ENCODE measurements around the gene OR6P1. TPM values are rescaled to one million over a fixed set of nuclear protein-coding genes. Genes with fewer than 3 reads are reported as not detected.

The OR6P1 gene, protein sequence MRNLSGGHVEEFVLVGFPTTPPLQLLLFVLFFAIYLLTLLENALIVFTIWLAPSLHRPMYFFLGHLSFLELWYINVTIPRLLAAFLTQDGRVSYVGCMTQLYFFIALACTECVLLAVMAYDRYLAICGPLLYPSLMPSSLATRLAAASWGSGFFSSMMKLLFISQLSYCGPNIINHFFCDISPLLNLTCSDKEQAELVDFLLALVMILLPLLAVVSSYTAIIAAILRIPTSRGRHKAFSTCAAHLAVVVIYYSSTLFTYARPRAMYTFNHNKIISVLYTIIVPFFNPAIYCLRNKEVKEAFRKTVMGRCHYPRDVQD
- polyA plus RNA-seq (ENCODE audit: insufficient read length) = not detected

DNA sequence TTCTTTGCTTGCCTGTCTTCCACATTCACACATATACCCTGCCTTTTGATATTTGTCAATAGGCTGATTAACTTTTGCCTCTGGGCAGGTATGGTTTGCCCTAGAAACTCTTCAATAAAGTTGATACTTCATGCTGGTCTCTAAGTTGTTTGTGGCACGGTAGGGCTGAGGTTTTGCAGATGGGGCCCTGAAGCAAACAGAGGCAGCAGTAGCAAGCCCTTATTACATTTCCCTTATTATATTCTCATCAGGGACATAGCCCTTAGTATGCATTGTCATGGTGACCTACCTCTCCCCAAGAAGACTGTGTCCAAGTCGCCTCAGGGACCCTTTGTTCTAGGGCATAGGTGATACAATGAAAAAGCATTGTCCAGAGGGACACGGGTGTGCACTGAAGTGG lies at the start of gene OR6P1:
Gene OR6P1, minus strand, starts transcription at position 101 of the 400 bp plus-strand sequence. CDS start 6,976 bp downstream, outside the sequence.
- no peak for DNase-seq

DNA sequence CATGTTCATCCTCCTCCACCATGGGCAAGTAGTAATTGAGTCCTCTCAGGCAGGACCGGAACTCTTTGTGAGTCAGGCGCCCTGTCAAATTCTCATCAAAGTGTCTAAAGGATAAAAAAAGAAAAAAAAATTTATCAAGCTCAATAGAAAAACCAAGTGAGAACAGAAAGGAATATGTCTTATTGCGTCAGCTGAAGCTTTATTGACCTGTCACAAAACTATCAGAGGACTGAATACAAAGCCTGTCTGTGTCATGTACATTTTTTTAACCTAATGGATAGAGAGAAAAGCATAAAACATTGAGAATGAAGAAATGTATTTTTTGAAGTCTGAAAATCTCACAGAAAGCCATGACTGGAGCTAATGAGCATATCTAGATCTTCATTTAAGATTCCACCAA lies 43.4 kb upstream of the OR6P1 start:
- DNase-seq = no peak

DNA sequence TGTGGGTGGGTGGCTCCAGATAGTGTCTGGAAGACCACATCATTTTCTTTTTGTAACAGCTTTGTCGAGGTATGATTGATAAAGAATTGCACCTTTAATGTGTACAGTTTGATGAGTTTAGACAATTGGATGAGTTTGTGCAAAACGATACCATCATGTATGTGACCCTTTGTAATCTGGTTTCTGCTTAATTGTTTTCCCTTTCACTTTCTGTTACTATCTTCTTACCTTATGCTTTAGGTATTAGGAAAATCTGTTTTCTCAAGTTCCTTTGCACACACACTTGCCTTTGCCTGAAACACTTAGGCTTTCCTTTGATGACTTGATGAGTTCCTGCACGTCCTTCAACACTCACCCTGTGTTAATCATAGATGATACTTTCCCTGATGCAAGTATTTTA lies 41.5 kb upstream of the OR6P1 start:
- DNase-seq = no peak

DNA sequence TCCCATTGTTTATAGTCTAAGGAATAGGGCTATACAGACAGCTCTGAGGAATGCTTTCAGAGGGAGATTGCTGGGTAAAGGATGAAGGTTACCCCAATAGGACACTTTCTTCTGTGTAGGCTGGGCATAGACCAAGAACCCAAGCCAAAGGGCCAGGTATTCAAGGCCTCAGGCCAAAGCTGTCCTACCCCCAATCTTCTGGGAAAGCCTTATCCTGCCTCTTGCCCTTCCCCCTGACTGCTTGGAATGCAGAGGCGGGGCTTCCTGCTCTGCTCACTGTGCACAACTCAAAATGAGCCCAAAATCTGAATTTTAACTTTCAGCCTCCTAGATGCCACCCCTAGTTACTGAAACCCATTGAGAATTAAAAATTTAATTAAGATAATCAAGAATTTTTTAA lies 36.9 kb upstream of the OR6P1 start:
- DNase-seq = no peak

DNA sequence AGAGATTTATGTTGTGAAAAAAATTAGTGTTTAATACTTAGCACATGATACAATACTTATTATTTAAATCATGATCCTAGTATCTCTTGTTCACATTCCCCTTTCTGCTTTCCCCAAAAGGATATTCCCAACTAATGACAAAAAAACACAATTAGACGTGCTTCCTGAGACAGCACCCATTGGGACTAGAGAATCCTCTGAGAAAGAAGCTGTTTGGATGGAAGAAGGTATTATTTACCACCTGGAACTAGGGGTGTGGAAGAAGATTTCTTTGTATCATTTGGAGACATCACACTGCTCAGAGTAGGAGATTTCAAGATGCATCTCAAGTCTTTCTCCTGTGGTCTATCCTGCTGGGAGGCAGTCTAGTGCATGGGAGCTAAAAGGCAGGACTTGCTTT lies 34.6 kb upstream of the OR6P1 start, which contains the start of gene OR10Z1:
Gene OR10Z1, plus strand, starts transcription at position 301 of the 400 bp plus-strand sequence. CDS start 1,171 bp downstream, outside the sequence.
- no peak for DNase-seq

DNA sequence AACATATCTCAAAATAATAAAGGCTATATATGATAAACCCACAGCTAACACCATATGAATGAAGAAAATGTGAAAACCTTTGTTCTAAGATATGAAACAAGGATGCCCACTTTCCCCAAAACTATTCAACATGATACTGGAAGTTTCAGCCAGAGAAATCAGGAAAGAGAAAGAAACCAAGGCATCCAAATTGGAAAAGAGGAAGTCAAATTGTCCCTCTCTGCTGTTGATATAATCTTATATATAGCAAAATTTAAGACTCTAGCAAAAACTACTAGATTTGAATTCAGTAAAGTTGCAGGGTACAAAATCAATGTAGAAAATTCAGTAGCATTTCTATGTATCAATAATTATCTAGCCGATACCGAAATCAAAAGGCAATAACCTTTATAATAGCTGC lies 30.4 kb upstream of the OR6P1 start:
- DNase-seq = no peak

DNA sequence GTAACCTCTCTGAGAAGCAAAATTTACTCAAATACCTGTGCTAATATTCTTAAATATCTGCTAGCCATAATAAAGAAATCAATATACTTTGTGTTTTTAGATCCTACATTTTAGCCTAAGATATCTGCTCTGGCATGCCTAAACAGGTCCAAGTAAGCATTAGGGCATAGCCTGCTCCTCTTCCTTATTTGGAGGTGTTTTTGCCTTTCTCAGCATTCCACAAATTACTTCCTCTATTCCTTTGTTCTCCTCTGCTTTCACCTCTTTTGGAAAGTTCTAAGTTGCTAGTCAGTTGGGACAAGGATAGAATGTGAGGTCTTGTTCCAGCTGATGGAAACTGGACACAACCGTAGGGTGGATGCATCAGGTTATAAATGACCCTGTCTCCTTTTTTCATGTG lies 16.6 kb upstream of the OR6P1 start:
- no peak for DNase-seq

DNA sequence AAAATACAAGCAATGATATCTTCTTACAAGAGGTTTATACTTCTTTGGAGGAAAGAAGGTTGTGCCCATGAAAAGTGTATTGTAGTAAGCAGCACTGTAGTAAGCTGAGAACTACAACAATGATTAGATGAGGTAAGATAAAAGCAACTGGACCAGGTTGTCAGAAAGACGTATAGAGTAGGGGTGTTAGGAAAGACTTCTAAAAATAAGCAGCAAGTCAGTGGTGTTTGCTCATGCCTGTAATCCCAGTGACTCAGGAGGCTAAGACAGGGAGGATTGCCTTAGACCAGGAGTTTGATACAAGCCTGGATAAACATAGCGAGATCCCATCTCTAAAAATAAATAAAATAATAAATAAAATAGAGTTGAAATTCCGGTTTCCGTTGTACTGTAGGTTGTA lies 13.6 kb upstream of the OR6P1 start:
- no peak for DNase-seq

DNA sequence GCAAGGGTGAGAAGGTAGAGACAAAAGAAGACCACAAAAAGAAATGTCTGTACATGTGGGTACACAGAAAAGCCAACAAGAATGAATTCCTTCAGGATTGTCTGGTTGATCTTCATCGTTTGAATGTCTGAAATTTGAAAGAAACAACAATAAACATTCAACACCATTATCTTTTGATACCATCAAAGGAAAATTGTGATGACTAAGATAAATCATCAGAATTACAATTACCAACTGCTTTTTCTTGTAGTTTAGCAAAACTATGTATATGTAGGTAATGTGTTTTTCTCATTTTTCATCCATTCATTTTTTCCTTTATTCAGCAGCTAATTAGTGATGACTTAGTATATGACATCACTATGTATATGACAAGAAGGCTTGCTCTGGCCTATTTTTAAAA lies 9.4 kb upstream of the OR6P1 start, which contains the start of gene OR10X1:
Gene OR10X1, minus strand, starts transcription at position 167 of the 400 bp plus-strand sequence. Its CDS starts 0 bp downstream, at position 167.
- no peak for DNase-seq

DNA sequence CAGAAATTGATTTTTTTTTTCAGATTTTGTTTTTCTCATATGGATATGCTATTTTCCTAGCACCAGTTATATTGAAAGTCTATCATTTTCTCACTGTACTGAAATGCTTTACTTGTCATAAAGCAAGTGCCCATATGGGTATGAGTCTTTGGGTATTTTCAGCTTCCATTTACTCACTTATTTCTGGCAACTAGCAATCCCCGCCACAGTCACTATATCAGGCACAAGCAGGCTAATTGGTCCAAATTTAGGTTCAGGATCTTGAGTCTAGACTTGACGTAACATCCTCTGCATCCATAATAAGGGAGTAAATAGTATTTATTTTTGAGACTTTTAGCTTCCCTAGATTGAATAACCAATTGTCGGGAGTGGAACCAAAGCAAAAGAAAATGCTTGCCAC lies 7.2 kb upstream of the OR6P1 start:
- no peak for DNase-seq

DNA sequence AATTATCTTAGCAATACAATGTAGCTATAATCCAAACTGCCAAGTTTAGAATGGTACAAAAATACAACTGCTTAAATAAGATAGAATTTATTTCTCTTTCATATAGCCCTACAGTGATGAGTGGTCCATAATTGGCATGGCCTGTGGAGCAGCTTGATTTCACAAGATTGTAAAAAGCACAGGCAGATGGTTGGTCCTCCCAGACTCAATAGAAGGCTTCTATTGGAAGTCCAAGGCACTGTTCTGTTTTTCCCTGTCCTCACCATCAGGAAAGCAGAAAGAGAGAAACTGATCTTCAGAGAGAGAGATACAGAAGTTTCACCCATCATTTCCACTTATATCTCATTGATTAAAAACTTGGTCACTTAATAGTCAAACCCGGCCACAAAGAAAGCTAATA lies 1.8 kb upstream of the OR6P1 start:
- DNase-seq = no peak

DNA sequence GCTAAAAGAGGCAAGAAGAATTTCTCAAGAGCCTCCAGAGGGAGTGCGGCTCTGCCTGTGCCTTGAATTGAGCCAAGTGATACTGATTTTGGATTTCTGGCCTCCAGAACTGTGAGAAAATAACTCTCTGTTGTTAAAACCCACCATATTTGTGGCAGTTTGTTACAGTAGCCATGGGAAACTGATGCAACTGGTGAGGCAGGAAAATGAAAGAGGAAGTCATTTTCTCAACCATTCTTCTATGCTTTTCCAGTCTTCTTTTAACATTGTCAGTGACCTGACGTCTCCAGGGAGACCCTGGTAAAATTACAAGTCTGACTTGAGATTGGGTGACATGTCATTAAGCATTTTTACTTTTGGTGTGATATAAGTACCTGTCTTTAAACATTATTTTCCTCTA lies 5.8 kb downstream of the OR6P1 start:
- no peak for DNase-seq

DNA sequence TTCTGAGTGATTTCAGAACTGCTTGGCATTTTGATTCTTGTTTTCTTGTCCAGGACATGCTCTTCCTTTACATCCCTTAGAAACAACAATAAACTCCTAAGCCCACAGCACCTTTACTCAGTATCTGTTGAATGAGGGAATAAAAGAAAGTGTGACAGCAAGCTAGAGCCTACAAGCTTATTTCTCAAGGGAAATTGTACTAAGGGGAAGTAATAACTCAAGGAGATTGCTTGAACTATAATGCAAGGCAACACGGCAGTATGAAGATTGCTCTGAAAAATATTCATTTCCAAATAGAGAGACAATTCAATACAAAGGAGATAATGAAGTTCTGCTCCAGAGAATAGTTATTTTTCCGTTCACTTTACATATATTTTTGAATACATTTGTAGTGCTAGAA lies 6.5 kb downstream of the OR6P1 start:
- no peak for DNase-seq

DNA sequence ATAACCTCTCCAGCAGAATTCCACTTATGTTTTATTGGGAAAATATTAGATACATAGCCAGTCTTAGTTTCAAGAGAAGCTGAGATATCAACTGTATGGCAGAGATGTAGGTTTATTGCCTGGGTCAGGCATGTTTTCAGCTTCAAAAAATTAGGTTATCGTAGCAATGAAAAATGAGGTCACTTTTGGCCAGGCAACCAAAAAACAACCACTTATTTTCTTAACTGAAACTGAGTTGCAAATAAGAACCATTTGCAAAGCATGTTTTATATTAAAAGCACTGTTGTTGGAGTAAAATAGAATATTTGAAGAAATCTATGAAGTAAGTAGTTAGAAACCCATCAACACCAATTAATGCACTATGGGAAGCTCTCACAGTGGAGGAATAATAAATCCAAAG lies 10.7 kb downstream of the OR6P1 start:
- DNase-seq = no peak

DNA sequence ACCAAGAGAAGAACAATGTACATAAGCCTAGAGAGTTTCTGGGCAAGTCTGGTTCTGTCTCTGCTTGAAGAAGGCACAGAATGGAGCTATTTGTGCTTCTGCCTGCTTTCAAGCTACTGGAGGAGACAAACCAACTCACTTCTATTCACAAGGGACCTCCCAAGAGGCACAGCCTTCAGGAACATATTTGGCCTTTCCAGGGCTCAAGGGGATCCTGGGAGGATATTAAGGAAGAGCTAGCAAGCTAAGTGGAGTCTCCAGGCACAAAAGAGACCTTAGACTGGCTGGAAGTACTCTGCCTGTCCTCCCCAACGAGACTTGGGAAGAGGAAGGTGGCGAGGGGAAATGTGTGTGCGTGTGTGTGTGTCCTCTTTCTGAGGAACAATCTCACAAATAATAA lies 16.0 kb downstream of the OR6P1 start, which contains the start of gene OR6Y1:
Gene OR6Y1, minus strand, starts transcription at position 54 of the 400 bp plus-strand sequence. CDS start 6,300 bp downstream, outside the sequence.
- DNase-seq = no peak

DNA sequence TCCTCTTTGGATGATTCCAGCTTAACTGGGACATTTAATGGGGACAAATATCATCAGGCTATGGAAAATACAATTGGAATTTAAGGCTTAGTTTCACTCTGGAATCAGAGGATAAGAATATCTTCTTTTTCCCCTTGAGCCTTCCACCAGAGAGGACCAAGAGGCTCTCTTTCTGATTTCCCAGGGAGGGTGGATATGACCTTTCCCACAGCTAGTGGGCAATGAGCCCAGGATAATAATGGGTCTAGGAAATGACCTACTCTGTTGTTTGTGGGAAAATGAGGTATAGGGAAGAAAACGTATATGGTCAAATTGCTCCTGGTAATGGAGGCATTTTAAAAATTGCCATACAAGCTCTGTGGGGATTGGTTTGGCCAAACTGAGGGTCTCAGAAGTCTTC lies 18.1 kb downstream of the OR6P1 start:
- no peak for DNase-seq

DNA sequence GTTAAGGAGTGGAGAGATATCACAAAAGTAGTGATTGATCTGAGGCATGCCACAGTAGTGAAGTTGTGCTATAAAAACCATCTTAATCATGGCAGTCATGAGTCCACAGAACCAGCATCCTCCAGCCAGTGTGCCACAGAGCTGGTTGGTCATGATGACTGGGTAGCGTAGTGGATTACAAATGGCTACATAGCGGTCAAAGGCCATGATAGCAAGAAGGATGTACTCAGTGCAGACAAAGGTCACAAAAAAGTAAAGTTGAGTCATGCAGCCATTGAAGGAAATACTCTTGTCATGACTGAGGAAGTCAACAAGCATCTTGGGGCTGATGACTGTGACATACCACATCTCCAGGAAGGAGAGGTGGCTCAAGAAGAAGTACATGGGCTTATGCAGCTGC lies 22.8 kb downstream of the OR6P1 start:
- DNase-seq = no peak

DNA sequence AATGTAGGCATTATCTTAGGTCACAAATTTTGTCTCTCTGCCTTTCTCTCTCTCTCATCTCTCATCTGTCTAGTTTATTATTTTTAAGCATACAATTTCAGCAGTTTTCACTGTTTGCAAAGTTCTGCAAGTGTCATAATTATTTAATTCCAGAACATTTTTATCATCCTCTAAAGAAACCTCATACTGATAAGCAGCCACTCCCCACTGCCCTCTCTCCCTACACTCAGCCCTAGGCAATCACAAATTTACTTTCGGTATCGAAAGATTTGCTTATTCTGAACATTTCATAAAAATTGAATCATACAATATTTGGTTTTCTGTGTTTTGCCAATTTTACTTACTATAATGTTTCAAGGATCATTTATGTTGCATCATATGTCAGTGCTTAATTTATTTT lies 32.8 kb downstream of the OR6P1 start:
- no peak for DNase-seq

DNA sequence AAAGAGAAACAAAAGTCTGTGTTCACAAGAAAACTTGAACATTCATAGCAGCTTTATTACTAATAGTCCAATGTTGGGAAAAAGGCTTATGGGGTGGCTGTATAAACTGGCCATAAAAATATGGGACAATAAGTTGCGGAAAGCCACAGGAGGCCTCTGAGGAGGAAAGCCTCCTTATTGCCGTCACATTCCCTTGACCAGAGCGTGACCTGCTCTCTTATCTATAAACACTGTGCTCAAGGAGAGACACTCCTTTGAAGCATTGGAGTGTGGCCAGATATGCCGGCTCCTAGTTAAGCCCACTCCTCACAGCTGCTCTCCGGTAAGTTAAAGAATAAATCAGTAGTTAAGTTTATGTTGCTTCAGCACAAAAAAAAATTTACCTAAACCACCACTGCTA lies 35.9 kb downstream of the OR6P1 start:
- no peak for DNase-seq

DNA sequence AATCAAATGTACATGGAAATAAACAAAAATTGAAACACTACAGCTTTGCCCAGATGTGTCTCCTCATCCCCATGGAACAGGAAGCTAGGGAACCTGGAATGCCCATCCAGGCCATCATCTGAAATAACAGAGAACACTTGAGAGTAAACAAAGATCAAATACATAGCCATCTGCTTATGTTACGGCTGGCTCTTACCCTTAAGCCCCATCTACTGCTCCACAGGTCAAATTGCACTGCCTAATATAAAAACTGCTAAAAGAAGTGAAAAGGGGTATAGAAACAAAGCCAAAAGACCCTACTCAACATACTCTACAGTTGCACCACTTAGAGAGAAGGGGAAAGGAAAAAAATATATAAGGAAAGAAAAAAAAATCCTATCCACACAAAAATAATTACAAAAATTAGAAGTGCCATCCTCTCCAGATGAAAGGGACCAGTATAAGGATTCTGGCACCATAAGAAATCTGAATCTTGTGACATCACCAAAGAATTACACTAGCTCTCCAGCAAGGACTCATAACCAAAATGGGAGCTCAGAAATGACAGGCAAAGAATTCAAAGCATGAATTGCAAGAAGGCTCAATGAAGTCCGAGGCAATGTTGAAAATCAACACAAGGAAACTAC lies 43.1 kb downstream of the OR6P1 start:
- DNase-seq = peak; percentile 10

DNA sequence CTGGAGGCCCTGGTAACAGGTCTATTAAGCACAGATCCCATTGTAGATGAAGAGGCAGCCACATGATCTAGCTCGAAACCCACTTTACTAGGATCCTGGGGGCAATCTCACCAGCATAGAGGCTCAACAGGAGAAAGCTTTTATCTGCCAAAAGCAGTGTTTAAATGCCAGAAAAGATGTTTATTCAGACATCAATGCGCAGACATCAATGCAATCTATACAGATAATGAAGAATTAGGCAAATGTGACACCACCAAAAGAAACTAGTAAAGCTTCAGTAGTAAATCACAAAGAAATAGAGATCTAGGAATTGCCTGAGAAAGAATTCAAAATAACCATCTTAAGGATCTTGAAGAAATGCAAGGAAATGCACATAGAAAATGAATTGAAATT lies 48.7 kb downstream of the OR6P1 start:
- no peak for DNase-seq

DNA sequence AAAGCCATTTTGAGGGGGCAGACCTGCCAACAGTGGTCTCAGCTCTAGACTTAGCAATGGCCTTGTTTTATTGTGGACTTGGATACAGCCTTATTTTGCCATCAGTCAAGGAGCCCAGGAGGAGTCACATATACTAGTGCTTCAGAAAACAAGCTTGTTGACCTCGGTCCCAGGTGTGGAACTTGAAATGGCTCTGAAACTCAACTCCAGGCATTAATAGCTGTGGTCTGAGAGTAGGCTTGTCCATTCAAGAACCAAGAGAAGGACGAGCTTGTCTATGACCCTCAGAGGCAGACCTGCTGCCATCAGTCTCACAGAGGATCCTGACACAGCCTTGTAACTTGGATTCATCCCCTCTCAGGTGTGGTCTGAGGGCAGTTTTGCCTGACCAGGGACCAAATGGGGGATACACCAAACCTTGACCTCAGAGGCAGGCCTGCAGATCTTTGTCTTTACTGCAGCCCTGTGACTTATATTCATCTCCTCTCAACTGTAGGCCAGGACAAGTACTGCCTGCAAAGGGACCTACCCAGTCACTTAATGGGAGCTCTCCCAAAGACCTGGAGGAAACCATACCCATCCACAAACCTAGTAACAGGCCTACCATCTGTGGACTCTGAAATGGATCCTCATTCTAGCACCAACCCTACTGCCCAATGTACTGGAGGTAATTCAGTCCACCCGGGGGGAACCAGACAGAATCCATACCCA lies 49.3 kb downstream of the OR6P1 start:
- no peak for DNase-seq

DNA sequence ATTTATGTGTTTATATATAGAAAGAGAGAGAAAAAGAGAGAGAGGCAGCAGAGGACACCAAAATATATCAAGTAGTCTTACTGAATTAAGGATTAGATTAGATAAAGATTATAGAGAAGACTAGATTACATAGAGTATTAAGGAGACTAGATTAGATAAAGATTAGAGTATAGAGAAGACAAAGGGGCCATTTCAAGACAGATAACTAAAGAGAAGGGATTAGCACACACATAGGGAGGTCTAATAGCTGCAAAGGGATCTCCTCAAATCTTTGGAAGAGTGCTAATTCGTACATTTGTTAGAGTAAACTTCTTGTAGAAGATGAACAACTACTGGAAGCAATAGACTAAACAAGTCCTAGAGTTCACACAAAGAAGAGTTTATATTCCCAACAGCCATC lies 50.4 kb downstream of the OR6P1 start:
- no peak for DNase-seq

DNA sequence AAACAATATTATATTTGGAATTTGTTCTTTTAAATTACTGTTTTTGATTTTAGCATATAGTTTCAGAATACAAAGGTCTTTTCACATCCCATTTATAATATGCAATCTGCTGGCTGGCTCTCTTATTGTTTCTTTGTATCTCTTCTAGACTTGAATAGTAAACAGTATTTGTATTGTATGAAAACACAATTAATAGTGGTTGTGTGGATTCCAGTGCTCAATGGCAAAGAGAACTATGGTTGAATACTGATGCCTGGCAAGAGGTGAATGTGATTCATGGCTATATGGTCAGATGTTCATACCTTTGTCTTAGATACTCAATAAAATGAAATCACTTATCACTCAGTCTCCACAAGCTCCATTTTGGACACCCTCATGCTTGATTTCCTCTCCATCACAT lies 53.4 kb downstream of the OR6P1 start:
- DNase-seq = no peak

Measured in hindlimb muscle (tissue), 1 donor.